Measurements from ENCODE around the gene ELP1.
"Not testable (repeated sequence)": the region's sequence is repeated elsewhere in the genome, so short reads cannot be mapped to it uniquely, and the experiment has no call there.

Gene ELP1

GRCh38 chr9:108854641-108855528, 79.0 kb downstream of the ELP1 start:
- no peak for DNase-seq (ENCODE audit: low spot score)

GRCh38 chr9:108854094-108854493, 79.8 kb downstream of the ELP1 start:
- DNase-seq (ENCODE audit: low spot score): no peak

GRCh38 chr9:108852079-108852478, 81.8 kb downstream of the ELP1 start:
- no peak for DNase-seq (ENCODE audit: low spot score)

GRCh38 chr9:108851138-108851537, 82.8 kb downstream of the ELP1 start:
- no peak for DNase-seq (ENCODE audit: low spot score)

GRCh38 chr9:108850293-108850897, 83.5 kb downstream of the ELP1 start:
- DNase-seq (ENCODE audit: low spot score): no peak

GRCh38 chr9:108848296-108848695, 85.6 kb downstream of the ELP1 start:
- not testable (repeated sequence) for DNase-seq (ENCODE audit: low spot score)

GRCh38 chr9:108845947-108846346, 88.0 kb downstream of the ELP1 start:
- DNase-seq (ENCODE audit: low spot score): no peak

- no peak for DNase-seq (ENCODE audit: low spot score)
Measured at GRCh38 chr9:108845507-108845906, 88.4 kb downstream of the ELP1 start.

- no peak for DNase-seq (ENCODE audit: low spot score)
Measured at GRCh38 chr9:108844856-108845255, 89.1 kb downstream of the ELP1 start.

- DNase-seq (ENCODE audit: low spot score): no peak
Measured at GRCh38 chr9:108844391-108844790, 89.5 kb downstream of the ELP1 start.

GRCh38 chr9:108842610-108843295, 91.2 kb downstream of the ELP1 start:
- DNase-seq (ENCODE audit: low spot score): no peak

GRCh38 chr9:108839561-108839960, 94.4 kb downstream of the ELP1 start:
- DNase-seq (ENCODE audit: low spot score): not testable (repeated sequence)

- DNase-seq (ENCODE audit: low spot score): no peak
Measured at GRCh38 chr9:108838017-108838416, 95.9 kb downstream of the ELP1 start.

GRCh38 chr9:108837530-108837929, 96.4 kb downstream of the ELP1 start:
- no peak for DNase-seq (ENCODE audit: low spot score)

- DNase-seq (ENCODE audit: low spot score): no peak
Measured at GRCh38 chr9:108836781-108837180, 97.1 kb downstream of the ELP1 start.

- no peak for DNase-seq (ENCODE audit: low spot score)
Measured at GRCh38 chr9:108836319-108836718, 97.6 kb downstream of the ELP1 start.

GRCh38 chr9:108835831-108836230, 98.1 kb downstream of the ELP1 start:
- no peak for DNase-seq (ENCODE audit: low spot score)

GRCh38 chr9:108834959-108835665, 98.8 kb downstream of the ELP1 start:
- no peak for DNase-seq (ENCODE audit: low spot score)

GRCh38 chr9:108832179-108832500, 101.8 kb downstream of the ELP1 start:
- DNase-seq (ENCODE audit: low spot score): no peak

GRCh38 chr9:108831496-108832178, 102.3 kb downstream of the ELP1 start:
- no peak for DNase-seq (ENCODE audit: low spot score)

GRCh38 chr9:108830272-108830671, 103.7 kb downstream of the ELP1 start:
- no peak for DNase-seq (ENCODE audit: low spot score)

GRCh38 chr9:108823829-108824228, 110.1 kb downstream of the ELP1 start:
- no peak for DNase-seq (ENCODE audit: low spot score)

Data from germinal center (tissue), 1 donor.